Fibroblast of the aortic adventitia (primary cell): Measurements from ENCODE around the gene ZBTB11. TPM values are rescaled to one million over a fixed set of nuclear protein-coding genes. Genes with fewer than 3 reads are reported as not detected.
"Not testable (repeated sequence)": the region's sequence is repeated elsewhere in the genome, so short reads cannot be mapped to it uniquely, and the experiment has no call there.

ENCODE experiments used
- DNase-seq: peaks from one replicate; pipeline ENCODE4 v3.0.0-alpha.2; 2010; ENCODE audit warnings: low read depth
- H3K4me3 ChIP-seq: 2 replicates; pipeline ENCODE4 v1.5.1; 2011; ENCODE audit warnings: low read depth, mild to moderate bottlenecking, control low read depth, low read length, moderate library complexity
- CTCF ChIP-seq: IDR thresholded peaks from 2 replicates; pipeline ENCODE4 v1.5.1; 2011; ENCODE audit warnings: mild to moderate bottlenecking, low read length, control low read depth, inconsistent platforms; ENCODE audit not compliant: insufficient read depth
- small RNA-seq: library from RNA; depleted of rRNA; stranded (forward); fragments of <200 nt; gene quantifications from one replicate; pipeline ENCODE3, GENCODE V24; 2012
- total RNA-seq: library from RNA; depleted of rRNA; stranded (reverse); fragments of >200 nt; gene quantifications from 2 replicates; pipeline ENCODE4 v1.2.3, GENCODE V29; 2012; ENCODE audit warnings: low replicate concordance

Gene ZBTB11
- total RNA-seq, 1 donor, result 23.1 TPM

- no peak overlapping the region for H3K4me3 ChIP-seq
- DNase-seq, result no peak
- no peak for TF ChIP-seq CTCF
Observed at GRCh38 chr3:101611023-101611422, 65.9 kb downstream of the ZBTB11 start.

- H3K4me3 ChIP-seq, DNase-seq: not testable (repeated sequence)
Observed at GRCh38 chr3:101605398-101605797, 71.5 kb downstream of the ZBTB11 start.

- no peak for DNase-seq
- H3K4me3 ChIP-seq, result no peak overlapping the region
- TF ChIP-seq CTCF, result no peak
Observed at GRCh38 chr3:101603184-101603583, 73.7 kb downstream of the ZBTB11 start.

- no peak overlapping the region for H3K4me3 ChIP-seq
- no peak for TF ChIP-seq CTCF
- DNase-seq, result no peak
Observed at GRCh38 chr3:101602731-101603130, 74.2 kb downstream of the ZBTB11 start.

Small RNA genes lying within 50 kb of the gene (small RNA-seq; reads per million reads assigned to genes)
- gene RF00019 (not detected), gene RNU6-1256P (not detected), gene RNY1P12 (not detected)

Other genes starting within 250 kb of the ZBTB11 start
- gene SENP7, start 163.9 kb downstream of the ZBTB11 start, total RNA-seq, result 19.5 and 24.0 TPM in 2 replicates
- 26.2 and 32.5 TPM in 2 replicates for gene TRMT10C, start 115.3 kb downstream of the ZBTB11 start, total RNA-seq
- gene PCNP, start 103.0 kb downstream of the ZBTB11 start, total RNA-seq, result 64.4 and 137 TPM in 2 replicates
- gene RPL24, start 9.6 kb upstream of the ZBTB11 start, total RNA-seq, result 1,420 and 2,984 TPM in 2 replicates
- gene CEP97, start 47.5 kb upstream of the ZBTB11 start, total RNA-seq, result 6.1 and 21.4 TPM in 2 replicates
- gene NXPE3, start 102.1 kb upstream of the ZBTB11 start, total RNA-seq, result 8.6 and 19.7 TPM in 2 replicates
- gene NFKBIZ, start 172.4 kb upstream of the ZBTB11 start, total RNA-seq, result 17.5 and 38.3 TPM in 2 replicates